Activated T-cell treated with anti-CD3 and anti-CD28 coated beads for 24 hours (primary cell): ENCODE data around the gene NAXD.
A peak's percentile ranks its signal among the peaks of the same experiment; 100 is the strongest.
"Not testable (repeated sequence)": the region's sequence is repeated elsewhere in the genome, so short reads cannot be mapped to it uniquely, and the experiment has no call there.

Experiments used
- DNase-seq: peaks from one replicate; pipeline ENCODE4 v3.0.0-alpha.2; 2020; ENCODE audit warnings: low read depth

The NAXD gene

DNA sequence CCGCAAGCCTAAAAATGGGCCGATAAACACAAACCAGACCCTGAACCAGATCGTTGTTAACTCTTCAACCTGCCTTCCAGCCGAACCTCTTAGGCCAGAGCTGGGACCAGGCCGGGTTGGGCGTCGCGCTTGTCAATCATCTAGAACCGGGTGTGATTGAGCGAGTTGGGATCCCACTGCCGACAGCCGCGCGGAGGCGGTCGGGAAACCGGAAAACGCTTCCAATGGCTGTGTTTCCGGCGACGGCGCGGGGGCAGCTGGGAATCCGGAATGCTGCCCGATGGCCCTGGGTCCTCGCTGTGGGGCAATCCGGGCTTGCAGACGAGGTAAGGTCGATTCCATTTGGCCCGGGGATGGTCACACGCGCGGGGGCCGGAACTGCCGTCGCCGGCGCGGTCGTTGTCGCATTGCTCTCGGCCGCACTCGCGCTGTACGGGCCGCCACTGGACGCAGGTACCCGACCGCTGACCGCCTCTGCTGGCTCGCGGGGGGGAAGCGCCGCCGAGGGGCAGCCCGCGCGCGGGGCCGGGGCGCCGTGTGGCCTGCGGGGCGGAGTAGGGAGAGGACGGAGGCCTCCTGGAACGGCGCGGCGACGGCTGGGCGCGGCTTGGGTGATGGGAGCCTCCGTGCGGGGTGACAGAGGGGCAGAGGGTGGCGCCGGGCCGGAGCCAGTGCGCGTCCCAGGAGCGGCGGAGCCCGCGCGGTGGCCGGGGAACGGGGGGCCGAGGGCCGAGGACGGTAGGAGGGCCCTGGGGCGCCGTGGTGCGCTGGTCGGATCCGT, at the start of gene NAXD:
Gene NAXD (plus strand): TSS at position 224 of the 781 bp plus-strand sequence. CDS start 57 bp downstream, at position 281.
- DNase-seq, result peak; percentile 84

DNA sequence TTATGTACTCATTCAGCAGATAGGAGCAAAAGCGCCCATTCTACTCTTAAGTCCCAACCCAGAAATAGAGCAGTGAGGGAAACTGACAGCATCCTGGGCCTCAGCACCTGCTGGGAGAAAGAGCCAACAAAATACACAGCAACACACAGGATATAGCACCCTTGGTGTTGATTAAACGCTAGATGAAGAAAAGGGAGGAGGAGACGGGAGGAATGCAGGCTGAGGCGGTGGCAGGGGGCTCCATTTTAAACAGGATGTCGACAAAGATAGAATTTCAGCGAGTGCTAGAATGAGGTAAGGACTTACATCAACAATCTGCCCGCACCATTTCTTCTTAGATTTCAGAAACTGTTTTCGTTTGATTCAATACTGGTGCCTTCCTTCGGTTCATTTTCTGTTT, 49.2 kb upstream of the NAXD start:
- DNase-seq, result no peak

- no peak for DNase-seq
Measured at GRCh38 chr13:110568612-110569011, 46.7 kb upstream of the NAXD start.

DNA sequence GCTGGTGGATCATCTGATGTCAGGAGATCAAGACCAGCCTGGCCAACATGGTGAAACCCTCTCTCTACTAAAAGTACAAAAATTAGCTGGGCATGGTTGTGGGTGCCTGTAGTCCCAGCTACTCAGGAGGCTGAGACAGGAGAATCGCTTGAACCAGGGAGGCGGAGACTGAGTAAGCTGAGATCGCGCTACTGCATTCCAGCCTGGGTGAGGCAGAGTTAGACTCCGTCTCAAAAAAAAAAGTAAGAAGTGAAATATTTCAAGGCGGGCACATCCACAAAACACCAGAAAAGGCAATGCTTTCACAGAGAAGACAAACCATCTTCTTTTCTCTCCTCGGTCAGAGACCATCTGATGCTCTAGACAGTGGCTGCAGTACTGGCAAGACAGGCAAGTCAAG, 45.4 kb upstream of the NAXD start:
- not testable (repeated sequence) for DNase-seq

DNA sequence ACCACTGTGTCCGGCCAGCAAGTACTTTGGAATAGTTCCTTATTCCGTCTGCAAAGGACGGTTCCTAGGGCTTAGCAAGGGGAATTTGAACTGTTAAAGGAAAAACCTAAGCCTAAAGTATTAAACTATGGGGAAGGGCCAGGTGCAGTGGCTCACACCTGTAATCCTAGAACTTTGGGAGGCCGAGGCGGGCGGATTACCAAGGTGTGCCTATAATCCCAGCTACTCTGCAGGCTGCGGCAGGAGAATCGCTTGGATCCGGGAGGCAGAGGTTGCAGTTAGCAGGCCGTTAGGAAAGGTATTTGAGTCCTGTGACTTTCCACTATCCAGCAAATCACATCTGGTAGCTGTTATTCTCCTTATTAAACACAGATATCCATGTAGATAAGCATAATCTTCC, 44.5 kb upstream of the NAXD start:
- no peak for DNase-seq

GRCh38 chr13:110571896-110572777, 43.2 kb upstream of the NAXD start:
- DNase-seq, result no peak

DNA sequence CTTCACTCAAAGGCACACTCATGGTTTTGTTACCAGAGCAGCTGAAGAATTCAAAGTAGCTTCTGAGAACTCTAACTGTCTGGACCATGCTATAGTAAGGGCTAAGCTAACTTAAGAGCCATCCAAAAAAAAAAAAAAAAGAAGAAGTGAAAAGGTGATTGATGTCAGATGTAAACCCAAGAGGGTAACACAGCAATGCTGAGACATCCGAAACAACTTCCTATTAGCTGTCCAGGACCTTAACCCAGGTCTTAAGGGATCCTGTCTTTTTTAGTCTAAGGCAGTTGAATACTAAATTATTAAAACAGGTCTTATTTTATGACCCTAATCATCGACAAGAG, 42.6 kb upstream of the NAXD start:
- no peak for DNase-seq

GRCh38 chr13:110574161-110574560, 41.2 kb upstream of the NAXD start:
- DNase-seq, result no peak

DNA sequence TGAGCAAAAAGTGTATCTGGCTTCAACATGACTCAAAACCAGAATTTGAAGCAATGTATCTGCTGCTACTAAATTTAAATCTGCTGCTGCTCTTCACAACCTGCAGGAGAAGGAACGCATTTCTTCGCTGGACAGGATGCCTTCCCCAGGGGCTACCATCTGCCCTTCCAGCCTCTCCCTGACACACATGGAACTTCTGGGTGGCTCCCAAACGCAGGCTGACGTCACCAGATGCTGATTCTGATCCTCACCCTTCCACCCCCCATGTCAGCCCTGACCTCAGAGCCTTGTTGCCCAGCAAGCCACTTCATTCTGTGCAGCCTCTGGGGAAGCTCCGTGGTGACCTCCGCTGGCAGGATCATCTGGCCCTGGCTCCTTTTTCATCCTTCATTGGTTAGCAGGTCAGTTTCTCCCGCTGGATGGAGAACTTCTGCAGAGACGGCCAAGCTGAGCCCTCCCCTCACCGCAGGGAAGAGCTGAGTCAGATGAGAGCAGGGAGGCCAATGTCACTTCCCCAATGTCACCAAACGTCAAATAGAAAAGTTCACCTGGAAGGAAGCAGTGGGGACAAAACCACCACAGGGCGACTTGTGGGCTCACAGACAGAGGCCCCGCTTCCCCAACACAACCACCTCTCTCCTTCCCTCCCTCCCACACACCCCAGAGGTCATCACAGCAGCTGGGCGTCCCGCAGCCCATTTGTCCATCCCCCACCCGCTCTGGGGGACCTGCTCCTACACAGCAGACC, 39.8 kb upstream of the NAXD start:
- DNase-seq, result no peak

- no peak for DNase-seq
Measured at GRCh38 chr13:110576070-110576394, 39.3 kb upstream of the NAXD start.

DNA sequence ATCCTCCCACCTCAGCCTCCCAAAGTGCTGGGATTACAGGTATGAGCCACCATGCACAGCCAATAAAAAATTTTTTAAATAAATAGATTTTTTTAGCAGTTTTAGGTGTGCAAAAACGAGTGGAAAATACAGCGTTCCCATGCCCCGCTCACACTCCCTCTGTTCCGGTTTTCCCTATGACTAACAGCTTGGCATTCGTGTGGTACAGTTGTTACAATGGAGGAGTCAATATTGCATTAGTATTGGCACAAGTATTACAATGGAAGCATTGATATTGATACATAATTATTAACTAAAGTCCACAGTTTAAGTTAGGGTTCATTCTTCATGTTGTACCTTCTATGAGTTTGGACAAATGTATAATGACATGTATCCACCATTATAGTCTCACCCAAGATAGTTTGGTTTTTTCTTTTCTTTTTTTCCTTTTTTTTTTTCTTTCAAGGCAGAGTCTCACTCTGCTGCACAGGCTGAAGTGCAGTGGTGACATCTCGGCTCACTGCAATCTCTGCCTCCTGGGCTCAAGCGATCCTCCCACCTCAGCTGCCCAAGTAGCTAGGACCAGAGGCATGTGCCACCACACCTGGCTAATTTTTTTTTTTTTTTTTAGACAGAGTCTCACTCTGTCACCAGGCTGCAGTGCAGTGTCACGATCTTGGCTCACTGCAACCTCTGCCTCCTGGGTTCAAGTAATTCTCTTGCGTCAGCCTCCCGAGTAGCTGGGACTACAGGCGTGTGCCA, 38.4 kb upstream of the NAXD start:
- DNase-seq, result no peak

- no peak for DNase-seq
Measured at GRCh38 chr13:110578363-110578762, 37.0 kb upstream of the NAXD start.

DNA sequence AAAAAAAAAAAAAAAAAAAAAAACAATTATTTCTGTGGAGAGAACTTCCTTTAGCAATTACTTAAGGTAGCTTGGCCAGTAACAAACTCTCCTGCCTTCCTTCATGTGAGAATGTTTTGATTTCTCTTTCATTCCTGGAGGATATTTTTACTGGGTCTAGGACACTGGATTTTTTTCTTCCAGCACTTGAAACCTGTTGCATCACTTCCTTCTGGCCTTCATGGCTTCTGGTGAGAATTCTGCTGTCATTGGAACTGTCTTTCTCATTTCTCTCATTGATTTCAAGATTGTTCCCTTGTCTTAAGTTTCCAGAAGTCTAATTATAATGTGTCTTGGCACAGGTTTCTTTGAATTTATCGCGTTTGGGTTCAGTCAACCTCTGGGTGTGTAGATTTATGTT, 34.5 kb upstream of the NAXD start:
- DNase-seq, result no peak

DNA sequence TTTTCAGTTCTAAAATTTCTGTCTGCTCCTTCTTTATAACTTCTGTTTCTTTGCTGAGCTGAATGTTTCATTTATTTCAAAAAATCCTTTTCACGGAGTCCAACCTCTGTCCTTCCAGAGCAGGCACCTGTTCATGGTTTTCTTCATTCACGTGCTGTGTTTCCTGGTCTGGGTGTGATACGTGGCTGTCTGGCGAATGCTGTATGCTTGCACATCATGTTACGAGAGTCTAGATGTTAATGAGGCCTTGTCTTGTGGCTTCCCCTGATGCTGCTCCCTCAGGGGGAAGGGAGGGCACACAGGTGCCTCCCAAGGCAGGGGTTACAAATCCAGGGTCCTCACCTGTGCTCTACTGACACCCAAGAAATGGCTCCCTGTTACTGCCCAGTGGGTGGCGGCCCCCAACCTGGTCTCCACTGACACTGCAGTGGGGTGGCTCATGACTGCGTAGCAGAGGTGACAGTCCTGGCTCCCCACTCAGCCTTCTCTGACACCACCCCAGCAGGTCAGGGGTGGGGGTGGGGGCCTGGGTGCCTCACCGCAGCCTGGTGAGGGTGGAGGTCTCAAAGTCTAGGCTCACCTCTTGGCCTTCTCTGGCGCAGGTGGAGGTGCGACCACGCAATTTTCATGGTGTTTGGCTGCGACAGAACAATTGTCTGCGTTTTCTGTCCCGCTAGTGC, 33.7 kb upstream of the NAXD start:
- no peak for DNase-seq

DNA sequence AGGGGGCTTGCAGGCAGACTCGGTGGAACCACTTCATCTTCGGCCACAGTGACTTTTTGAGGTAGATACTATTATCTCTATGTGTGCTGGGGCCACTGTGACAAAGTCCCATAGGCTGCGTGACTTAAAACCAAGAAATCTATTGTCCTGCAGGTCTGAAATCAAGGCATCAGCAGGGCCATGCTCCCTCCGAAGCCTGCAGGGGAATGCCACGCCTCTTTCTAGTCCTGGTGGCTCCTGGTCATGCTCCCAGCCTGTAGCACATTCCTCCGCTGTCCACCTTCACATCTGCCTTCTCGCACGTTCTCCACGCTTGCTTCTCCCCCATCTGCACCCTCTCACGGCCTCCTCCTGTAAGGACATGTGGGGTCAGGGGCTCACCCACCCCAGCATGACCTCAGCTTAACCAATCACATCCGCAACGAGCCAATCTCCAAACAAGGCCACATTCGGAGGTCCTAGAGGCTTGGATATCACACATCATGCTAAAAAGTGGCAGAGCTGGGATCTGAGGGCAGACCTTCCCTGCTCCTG, 32.9 kb upstream of the NAXD start:
- no peak for DNase-seq

DNA sequence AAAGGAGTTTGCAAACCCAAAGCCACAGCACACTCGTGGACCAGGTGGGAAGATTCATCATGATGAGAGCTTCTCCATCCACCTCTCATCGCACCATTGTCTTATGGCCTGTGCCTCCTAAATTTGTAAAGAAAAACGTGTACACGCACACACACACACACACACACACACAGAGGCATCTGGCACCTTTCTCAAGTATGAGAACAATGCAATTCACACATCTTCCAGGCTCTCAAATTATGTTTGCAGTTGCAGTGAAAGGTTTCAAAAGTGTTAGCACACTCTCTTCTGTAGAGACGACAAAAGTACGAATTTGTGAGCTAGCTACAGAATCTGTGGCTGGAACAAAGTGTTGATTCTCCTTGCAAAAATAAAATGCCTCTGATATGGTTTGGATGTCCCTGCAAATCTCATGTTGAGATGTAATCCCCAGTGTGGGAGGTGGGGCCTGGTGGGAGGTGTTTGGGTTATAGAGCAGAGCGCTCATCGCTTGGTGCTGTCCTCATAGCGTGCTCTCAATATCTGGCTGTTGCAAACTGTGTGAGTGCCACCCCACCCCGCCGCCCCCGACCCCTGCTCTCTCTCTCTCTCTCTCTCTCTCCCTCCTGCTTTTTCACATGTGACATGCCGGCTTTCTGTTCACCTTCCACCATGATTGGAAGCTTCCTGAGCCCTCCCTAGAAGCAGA, 32.0 kb upstream of the NAXD start:
- DNase-seq, result no peak

GRCh38 chr13:110589793-110590390, 25.5 kb upstream of the NAXD start:
- DNase-seq, result no peak

DNA sequence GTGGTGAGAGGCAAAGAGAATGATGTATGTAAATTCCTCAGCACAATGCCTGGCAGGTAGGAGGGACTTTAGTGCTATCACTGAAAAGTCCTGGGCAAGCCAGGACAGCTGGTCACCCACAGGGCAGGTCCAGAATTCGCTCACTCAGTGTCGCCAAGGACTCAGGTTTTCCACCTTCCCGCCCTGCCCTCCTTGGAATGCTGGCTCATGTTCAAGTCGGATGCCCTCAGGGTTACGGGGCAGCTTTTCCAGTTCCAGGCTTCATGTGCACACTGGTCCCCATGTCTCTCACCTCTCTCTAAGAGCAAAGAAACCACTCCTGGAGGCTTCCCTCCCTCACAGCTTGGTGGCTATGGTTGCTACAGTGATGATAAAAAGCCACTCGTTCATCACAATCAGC, 24.8 kb upstream of the NAXD start:
- DNase-seq, result no peak

DNA sequence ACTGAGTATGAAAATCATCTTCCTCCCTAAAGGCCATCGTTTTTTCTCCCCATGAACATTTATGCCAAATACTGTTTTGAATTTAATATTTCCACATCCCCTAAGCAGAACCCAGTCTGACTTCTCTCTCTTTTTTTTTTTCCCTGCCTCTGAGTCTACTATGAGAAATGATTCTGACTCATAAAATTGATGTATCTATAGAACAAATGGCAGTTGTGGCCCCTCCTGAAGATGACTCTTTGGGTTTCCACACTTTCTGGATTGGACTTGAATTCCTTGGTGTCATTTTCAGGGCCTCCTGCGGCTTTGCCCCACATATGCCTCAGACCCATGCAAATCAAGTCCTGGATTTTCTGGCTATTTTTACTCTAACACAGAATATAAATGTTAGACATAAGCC, 22.7 kb upstream of the NAXD start:
- DNase-seq, result no peak

DNA sequence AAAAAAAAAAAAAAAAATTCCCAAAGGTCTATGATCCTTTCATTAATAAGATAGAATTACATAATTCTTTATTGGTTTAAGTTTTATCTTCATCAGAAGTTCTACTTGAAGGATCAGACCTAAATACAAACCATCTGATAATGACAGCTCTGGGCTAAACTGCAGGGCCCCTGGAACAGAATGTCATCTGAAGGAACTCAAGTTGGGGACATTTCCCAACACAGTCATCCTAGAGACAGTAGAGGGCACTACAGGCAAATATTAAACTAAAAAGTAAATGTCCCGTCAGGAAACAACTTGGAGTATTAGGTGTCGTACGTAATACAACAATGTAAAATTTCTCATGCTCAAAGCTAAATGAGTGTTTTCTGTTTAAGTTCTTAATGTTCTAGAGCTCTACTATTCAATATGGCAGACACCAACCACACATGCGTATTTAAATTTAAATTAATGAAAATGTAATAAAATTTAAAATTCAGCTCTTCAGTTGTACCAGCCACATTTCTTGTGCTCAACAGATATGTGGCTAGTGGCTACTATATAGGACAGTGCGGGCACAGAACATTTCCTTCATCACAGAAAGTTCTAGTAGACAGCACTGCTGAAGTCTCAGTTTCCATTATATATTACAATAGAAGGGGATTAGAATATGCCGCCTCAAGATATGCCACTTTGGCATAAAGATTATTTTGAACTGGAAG, 21.8 kb upstream of the NAXD start:
- DNase-seq, result no peak
